ENCODE results near the gene CSNK1D. TPM values are rescaled to one million over a fixed set of nuclear protein-coding genes. Genes with fewer than 3 reads are reported as not detected.

CSNK1D gene
- polyA plus RNA-seq, 6 donors from 2014 or later, result 27.7 to 78.6 (median 63.4) TPM

DNA sequence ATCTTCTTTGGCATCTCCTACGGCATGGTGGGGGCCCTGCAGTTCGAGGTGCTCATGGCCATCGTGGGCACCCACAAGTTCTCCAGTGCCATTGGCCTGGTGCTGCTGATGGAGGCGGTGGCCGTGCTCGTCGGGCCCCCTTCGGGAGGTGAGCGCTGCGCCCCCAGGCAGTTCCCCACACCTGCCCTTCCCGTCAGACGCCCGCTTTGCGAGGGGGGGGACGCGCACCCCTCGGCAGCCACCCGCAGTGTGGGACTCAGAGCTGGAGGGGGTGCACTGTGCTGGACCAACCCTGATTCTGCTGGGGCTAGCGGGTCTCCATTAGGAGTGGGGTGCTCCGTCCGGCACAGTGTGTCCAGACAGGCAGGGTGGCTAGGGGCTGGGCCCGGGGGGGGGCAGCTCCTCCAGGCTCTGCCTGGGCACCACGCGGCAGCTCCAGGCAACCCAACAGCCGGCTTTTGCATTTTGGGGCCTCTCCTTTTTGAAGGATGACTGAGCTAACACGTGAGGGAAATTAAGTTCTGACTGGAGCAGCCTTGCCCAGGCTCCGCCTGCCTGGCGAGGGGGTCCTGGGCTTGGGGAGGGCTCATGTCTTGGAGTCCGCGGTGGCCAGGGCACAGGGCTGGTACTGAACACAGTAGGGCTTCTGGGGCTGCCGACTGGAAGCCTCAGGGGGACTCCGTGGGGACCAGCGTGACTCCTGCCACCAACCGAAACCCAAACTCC lies 35.6 kb downstream of the CSNK1D start:
- Mint-ChIP-seq H3K4me1 (peaks cover 26 to 58% (median 28%) of the 10 kb centered on the region in 3 donors), H3K9me3 (peaks cover 0 to 2% (median 0%) of the 10 kb centered on the region in 7 donors), H3K4me3 (peak overlapping the region in 7 of 8 donors; percentile 50 to 91 (median 73)), H3K27me3 (no peaks in the 10 kb centered on the region), H3K36me3 (no peaks in the 10 kb centered on the region), H3K27ac (peak overlapping the region in 2 of 6 donors; percentile 22 to 60)
- DNase-seq (no peak), ATAC-seq (ENCODE audit: low read depth in 2 of 2) (no peak)

DNA sequence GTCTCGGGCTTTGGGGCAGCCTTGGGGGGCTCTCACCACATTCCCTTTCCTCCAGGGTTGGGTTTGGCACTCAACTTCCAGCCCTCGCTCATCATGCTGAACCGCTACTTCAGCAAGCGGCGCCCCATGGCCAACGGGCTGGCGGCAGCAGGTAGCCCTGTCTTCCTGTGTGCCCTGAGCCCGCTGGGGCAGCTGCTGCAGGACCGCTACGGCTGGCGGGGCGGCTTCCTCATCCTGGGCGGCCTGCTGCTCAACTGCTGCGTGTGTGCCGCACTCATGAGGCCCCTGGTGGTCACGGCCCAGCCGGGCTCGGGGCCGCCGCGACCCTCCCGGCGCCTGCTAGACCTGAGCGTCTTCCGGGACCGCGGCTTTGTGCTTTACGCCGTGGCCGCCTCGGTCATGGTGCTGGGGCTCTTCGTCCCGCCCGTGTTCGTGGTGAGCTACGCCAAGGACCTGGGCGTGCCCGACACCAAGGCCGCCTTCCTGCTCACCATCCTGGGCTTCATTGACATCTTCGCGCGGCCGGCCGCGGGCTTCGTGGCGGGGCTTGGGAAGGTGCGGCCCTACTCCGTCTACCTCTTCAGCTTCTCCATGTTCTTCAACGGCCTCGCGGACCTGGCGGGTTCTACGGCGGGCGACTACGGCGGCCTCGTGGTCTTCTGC lies 36.3 kb downstream of the CSNK1D start:
- peak overlapping the region in 1 of 8 donors; percentile 27 for H3K4me3 Mint-ChIP-seq

DNA sequence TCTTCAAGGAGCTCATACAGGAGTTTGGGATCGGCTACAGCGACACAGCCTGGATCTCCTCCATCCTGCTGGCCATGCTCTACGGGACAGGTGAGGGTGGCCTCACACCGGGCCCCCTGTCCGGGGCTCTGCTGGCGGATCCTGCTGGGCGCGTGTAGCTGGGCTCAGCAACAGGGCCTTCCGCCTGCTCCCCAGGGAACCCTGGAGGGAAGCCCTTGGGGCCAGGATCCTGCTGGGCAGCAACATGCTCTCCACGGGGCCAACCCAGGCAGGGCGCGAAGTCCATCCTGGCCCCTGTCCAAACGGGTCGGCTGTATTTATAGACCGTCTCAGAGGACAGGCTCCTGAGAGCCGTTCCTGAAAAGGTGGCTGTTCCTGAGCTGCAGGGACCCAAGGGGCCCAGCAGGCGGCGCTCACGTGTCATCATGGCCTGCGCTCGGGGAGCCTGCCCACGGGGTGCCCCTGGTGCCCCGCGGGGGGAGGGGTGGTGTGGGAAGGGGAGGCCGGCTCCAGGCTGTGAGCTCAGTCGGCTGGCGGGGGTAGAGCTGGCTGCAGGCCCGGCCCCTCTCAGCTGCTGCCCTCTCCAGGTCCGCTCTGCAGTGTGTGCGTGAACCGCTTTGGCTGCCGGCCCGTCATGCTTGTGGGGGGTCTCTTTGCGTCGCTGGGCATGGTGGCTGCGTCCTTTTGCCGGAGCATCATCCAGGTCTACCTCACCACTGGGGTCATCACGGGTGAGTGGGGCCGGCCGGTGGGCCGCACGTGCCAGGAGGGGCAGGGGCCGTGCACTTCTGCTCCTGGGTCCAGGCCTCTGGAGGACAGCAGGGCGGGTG lies 37.1 kb downstream of the CSNK1D start:
- H3K4me3 Mint-ChIP-seq, result peak overlapping the region in 1 of 8 donors; percentile 68
- peak overlapping the region in 2 of 6 donors; percentile 39 to 47 for H3K27ac Mint-ChIP-seq
- no peaks in the 10 kb centered on the region for H3K27me3 Mint-ChIP-seq
- ATAC-seq (ENCODE audit: low read depth in 2 of 2), result peak; percentile 39 to 55
- DNase-seq, result peak; percentile 62
- peaks cover 16 to 47% (median 22%) of the 10 kb centered on the region in 3 donors for H3K4me1 Mint-ChIP-seq
- no peaks in the 10 kb centered on the region for H3K36me3 Mint-ChIP-seq
- peaks cover 0 to 2% (median 0%) of the 10 kb centered on the region in 7 donors for H3K9me3 Mint-ChIP-seq

More for the DNA sequence above, 36.3 kb downstream of the CSNK1D start:
- Mint-ChIP-seq H3K4me1 (peaks cover 21 to 54% (median 26%) of the 10 kb centered on the region in 3 donors), H3K27ac (peak overlapping the region in 1 of 6 donors; percentile 22), H3K36me3 (no peaks in the 10 kb centered on the region), H3K9me3 (peaks cover 0 to 2% (median 0%) of the 10 kb centered on the region in 7 donors), H3K27me3 (no peaks in the 10 kb centered on the region)
- ATAC-seq (ENCODE audit: low read depth in 2 of 2) (no peak), DNase-seq (no peak)

DNA sequence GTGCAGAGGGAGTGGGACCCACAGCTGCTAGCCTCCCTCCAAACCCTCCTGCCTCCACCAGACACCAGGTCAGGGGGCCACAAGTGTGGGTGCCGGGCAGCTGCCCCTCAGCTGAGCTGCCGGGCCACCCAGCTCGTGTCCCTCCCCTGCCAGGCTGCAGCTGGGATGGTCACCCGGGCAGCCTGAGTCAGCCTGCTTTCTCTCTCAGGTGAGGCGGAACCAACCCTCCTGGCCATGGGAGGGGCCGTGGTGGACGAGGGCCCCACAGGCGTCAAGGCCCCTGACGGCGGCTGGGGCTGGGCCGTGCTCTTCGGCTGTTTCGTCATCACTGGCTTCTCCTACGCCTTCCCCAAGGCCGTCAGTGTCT lies 37.7 kb downstream of the CSNK1D start:
- Mint-ChIP-seq H3K36me3 (no peaks in the 10 kb centered on the region), H3K4me3 (no peak overlapping the region), H3K27me3 (no peaks in the 10 kb centered on the region), H3K4me1 (peaks cover 16 to 44% (median 18%) of the 10 kb centered on the region in 3 donors), H3K9me3 (peaks cover 0 to 2% (median 0%) of the 10 kb centered on the region in 7 donors), H3K27ac (peak overlapping the region in 1 of 6 donors; percentile 39)
- ATAC-seq (ENCODE audit: low read depth in 2 of 2) (no peak), DNase-seq (no peak)

DNA sequence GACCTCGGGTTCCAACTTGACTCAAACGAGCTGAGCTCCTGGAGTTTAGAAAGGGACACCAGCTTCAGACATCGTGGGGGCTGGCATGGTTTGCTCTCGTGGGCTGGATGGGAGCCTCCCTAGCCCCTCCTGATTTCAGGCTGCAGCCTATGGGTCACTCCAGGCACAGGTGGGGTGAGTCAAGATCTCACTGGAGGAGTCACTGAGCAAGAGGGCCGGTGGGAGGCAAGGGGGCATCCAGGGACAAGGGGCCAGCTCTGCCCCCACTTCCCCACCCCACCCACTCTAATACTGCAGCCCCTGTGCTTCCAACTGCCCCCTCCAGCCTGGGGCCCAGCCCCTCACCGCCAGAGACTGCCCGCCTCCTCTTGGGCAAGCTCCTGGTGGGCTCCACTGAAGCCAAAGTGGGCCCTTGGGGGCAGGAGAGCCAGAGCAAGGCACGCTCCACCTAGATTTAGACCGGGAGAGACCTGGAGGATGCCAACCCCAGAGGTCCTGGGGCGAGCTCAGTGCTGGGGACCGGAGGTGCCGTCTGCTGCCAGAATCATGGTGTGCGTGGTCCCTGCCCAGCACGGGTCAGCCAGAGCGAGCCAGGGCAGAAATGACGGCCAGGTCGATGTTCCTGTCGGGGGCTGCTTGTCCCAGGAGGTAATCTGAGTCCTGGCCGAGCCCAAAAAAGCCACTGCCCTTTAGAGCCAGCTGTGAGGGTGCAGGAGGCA lies 38.3 kb downstream of the CSNK1D start:
- no peak overlapping the region for H3K4me3 Mint-ChIP-seq
- DNase-seq, result no peak

DNA sequence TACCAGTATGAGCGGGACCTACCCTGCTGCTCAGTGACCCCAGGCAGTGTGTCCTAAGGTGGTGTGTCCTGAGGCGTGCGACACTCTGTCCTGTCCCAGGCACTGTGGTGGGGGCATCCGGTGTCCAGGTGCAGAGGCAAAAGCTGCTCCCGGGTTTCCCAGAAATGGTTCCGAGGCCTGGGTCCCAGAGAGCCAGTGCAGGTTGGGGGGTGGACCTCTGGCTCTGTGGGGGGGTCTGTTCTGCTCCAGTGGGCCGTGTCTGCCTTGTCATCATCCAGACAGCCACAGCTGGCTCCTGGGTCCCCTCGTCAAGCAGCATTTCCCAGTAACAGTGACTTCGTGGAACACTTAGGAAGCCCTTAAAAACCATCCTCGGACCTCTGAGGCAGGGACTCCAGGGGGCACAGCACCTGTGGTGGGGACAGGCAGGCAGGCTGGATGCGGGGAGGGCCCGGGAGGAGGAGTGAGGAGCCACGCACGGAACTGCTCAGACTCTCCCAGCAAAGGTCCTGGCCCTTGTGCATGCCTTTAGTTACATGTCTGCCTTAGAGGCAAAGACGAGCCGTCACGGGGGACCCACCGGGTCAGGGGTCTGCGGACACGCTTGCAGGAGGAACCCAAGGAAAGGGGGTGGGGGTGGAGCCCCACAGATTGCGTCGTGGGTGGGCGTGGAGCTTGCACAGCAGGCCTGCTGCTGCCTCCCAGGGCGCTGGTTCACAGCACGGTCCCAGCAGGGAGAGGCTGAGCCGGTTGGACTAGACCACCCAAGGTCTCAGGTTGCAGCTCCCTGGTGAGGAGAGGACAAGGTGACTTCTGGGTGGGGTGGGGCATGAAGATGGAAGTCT lies 39.1 kb downstream of the CSNK1D start:
- DNase-seq, result no peak
- H3K4me3 Mint-ChIP-seq, result peak overlapping the region in 1 of 8 donors; percentile 28
- H3K9me3 Mint-ChIP-seq, result peaks cover 0 to 2% (median 0%) of the 10 kb centered on the region in 7 donors
- H3K27me3 Mint-ChIP-seq, result no peaks in the 10 kb centered on the region
- H3K4me1 Mint-ChIP-seq, result peaks cover 17 to 37% (median 21%) of the 10 kb centered on the region in 3 donors
- H3K27ac Mint-ChIP-seq, result peak overlapping the region in 2 of 6 donors; percentile 60 to 70
- no peak for ATAC-seq (ENCODE audit: low read depth in 2 of 2)
- H3K36me3 Mint-ChIP-seq, result no peaks in the 10 kb centered on the region

More for the DNA sequence above, 38.3 kb downstream of the CSNK1D start:
- H3K4me1 Mint-ChIP-seq, result peaks cover 13 to 40% (median 17%) of the 10 kb centered on the region in 3 donors
- H3K27ac Mint-ChIP-seq, result peak overlapping the region in 2 of 6 donors; percentile 11 to 70
- ATAC-seq (ENCODE audit: low read depth in 2 of 2), result no peak
- H3K27me3 Mint-ChIP-seq, result no peaks in the 10 kb centered on the region
- peaks cover 0 to 2% (median 0%) of the 10 kb centered on the region in 7 donors for H3K9me3 Mint-ChIP-seq
- H3K36me3 Mint-ChIP-seq, result no peaks in the 10 kb centered on the region

DNA sequence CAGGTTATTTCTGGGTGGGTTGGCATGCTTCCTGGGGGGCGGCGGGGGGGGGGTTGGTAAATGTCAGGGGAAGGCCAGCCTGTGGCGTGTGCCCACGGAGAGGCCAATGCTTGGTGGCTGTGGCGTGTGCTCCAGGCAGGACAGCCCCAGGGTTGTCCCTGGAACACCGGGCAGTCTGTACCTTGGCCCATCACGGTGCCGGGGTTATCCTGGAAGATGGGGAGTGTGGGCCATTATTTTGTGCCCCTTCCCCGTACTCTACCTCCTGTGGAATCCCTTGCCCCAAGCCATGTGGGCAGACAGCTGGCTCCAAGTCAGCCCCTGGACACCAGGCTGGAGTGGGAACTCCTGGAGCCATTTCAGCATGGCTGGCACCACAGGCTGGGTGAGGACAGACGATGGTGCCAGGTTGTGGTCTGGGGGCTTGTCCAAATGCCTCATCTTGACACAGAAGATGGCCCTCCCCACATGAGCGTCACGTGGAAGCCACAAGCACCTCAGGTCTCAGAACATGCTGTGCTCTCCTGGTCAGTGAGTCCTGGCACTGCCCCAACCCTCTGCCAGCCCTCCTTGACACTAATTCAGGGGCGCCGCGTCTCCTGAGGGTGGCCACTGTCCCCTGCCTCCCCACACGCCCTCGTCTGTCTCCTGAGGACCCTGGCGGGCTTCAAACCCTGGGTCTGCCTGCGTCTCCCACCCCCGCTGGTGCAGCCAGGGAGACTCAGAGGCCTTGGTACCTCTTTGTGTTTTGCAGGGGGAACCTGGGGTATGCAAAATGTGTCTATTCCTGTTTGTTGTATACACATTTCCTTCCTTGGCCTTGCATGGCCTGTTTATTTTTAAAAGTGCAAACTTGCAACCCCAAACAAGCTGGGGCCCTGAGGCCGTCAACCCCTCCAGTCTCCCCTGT lies 40.4 kb downstream of the CSNK1D start:
- ATAC-seq (ENCODE audit: low read depth in 2 of 2), result no peak
- H3K4me3 Mint-ChIP-seq, result peak overlapping the region in 6 of 8 donors; percentile 49 to 75 (median 60)
- H3K27me3 Mint-ChIP-seq, result no peaks in the 10 kb centered on the region
- no peak for DNase-seq
- H3K9me3 Mint-ChIP-seq, result peaks cover 0 to 2% (median 0%) of the 10 kb centered on the region in 7 donors
- no peaks in the 10 kb centered on the region for H3K36me3 Mint-ChIP-seq
- peaks cover 10 to 24% (median 12%) of the 10 kb centered on the region in 3 donors for H3K4me1 Mint-ChIP-seq
- peak overlapping the region in 2 of 6 donors; percentile 57 to 70 for H3K27ac Mint-ChIP-seq

DNA sequence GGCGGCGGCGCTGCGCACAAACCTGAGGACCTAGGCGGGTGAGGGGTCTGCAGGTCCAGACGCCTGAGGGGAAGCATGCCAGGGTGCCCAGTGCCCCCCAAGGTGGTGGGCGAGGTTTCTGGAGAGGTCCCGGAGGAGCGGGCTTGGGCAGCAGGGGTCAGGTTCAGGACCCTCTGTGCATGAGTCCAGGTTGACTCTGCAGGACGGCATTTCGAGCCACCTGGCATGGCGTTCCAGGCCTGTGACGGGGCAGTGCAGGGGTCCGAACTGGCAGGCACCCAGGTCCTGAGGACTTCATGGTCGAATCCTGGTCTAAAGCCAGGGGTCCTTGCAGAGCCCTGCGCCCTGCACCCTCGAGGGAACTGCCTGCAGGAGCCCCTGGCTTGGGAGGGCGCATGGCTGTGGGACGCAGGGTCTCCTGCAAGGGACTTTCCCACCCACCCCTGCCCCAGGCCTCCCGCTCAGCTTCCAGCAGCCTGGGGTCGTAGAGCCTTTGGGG lies 41.1 kb downstream of the CSNK1D start:
- DNase-seq, result no peak
- no peaks in the 10 kb centered on the region for H3K36me3 Mint-ChIP-seq
- peaks cover 7 to 24% (median 13%) of the 10 kb centered on the region in 3 donors for H3K4me1 Mint-ChIP-seq
- H3K27ac Mint-ChIP-seq, result no peak overlapping the region
- no peak for ATAC-seq (ENCODE audit: low read depth in 2 of 2)
- no peaks in the 10 kb centered on the region for H3K9me3 Mint-ChIP-seq
- H3K27me3 Mint-ChIP-seq, result no peaks in the 10 kb centered on the region
- peak overlapping the region in 1 of 8 donors; percentile 76 for H3K4me3 Mint-ChIP-seq

DNA sequence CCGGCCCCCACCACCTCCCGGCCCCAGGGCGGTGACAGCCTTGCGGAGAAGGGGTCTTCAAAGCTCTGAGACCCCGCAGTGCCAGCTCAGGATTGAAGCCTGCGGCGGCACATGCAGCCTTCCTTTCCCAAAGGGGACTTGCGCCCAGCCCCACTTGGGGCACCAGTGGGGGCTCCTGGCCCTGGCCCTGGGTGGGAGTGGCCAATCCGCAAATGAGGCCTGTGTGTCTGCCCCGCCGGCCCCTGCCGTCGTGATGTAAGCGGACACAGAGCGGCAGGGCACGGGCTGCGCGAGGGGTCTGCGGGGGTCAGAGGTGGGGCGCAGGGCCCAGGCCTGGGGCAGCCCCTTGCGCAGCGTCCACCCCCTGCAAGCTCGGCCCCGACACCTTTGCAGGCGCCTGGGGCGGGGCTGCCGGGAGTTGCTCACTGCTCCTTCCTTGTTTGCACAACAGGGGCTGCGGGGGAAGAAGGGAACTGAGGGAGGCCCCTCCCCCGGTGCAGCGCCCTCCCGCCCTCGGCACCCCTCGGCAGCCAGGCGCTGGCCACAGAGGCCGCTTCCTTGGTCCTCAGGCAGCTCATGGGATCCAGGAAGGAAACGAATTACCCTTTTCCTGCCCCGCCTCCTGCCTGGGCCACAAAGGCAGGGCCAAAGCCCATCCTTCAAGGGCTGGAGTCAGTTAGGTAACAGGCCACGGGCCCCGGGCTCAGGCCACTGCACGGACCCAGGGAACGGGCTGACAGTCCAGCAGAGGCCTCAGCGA lies 41.8 kb downstream of the CSNK1D start:
- Mint-ChIP-seq H3K4me3 (peak overlapping the region in 6 of 8 donors; percentile 21 to 76 (median 49)), H3K27me3 (no peaks in the 10 kb centered on the region), H3K36me3 (no peaks in the 10 kb centered on the region), H3K4me1 (peaks cover 7 to 24% (median 13%) of the 10 kb centered on the region in 3 donors), H3K27ac (no peak overlapping the region), H3K9me3 (no peaks in the 10 kb centered on the region)
- DNase-seq (no peak), ATAC-seq (ENCODE audit: low read depth in 2 of 2) (no peak)

DNA sequence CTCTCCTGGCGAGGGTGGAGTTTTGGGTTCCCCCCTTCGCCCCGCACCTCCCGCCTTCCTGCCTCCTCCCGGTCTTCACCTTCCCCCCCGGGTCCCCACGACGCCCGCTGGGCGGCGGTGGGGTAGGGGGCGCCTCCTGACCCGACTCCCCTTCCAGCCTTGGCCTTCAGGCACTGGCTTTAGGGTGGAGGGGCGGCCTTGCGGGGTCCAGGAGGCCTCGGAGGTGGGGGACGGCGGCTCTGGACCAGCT lies 42.3 kb downstream of the CSNK1D start:
- Mint-ChIP-seq H3K27ac (no peak overlapping the region), H3K27me3 (no peaks in the 10 kb centered on the region), H3K4me3 (peak overlapping the region in 5 of 8 donors; percentile 21 to 76 (median 51)), H3K4me1 (peaks cover 7 to 20% (median 13%) of the 10 kb centered on the region in 3 donors), H3K36me3 (no peaks in the 10 kb centered on the region), H3K9me3 (no peaks in the 10 kb centered on the region)
- no peak for DNase-seq
- peak; percentile 11 for ATAC-seq (ENCODE audit: low read depth in 2 of 2)

Measured in naive B cell (primary cell).